Upper lobe of right lung (tissue), 1 donor: Measurements from ENCODE around the gene FGF8. TPM values are rescaled to one million over a fixed set of nuclear protein-coding genes. Genes with fewer than 3 reads are reported as not detected.
"Not testable (repeated sequence)": the region's sequence is repeated elsewhere in the genome, so short reads cannot be mapped to it uniquely, and the experiment has no call there.

Experiments
- ATAC-seq: fragments of 200-7000 bp; cut with Tn5 transposase; one replicate; pipeline ENCODE4 v1.9.1; 2020; ENCODE audit warnings: mild to moderate bottlenecking, moderate library complexity
- DNase-seq: peaks from one replicate; pipeline ENCODE4 v3.0.0-alpha.2; 2020
- H3K27ac ChIP-seq: fragments of 200-600 bp; one replicate; pipeline ENCODE4 v1.8.0; 2022
- H3K27me3 ChIP-seq: fragments of 200-600 bp; one replicate; pipeline ENCODE4 v1.8.0; 2022; ENCODE audit warnings: mild to moderate bottlenecking
- H3K36me3 ChIP-seq: fragments of 200-600 bp; one replicate; pipeline ENCODE4 v1.8.0; 2022
- H3K4me1 ChIP-seq: fragments of 200-600 bp; one replicate; pipeline ENCODE4 v1.8.0; 2022
- H3K4me3 ChIP-seq: fragments of 200-600 bp; one replicate; pipeline ENCODE4 v1.8.0; 2022; ENCODE audit warnings: mild to moderate bottlenecking
- H3K9me3 ChIP-seq: fragments of 200-600 bp; one replicate; pipeline ENCODE4 v1.8.0; 2022
- intact Hi-C: fragments of 100-400 bp; cut with DNase I; formaldehyde crosslinking; loops from one replicate; pipeline ENCODE4 v1.11.0; 2022
- total RNA-seq: library from RNA; stranded (reverse); fragmentation: NEBNext Ultra II Directional; extraction: Animal tissue kit (Norgen Biotek cat#: 25700); gene quantifications from one replicate; pipeline ENCODE4 v1.2.1, GENCODE V29; 2021
- TF ChIP-seq, protein P1 (sequence below): fragments of 200-600 bp; IDR thresholded peaks from one replicate; pipeline ENCODE4 v1.8.0; 2022; ENCODE audit warnings: antibody characterized with exemption
- donor health status: DM: no; HTN: yes; CAD: no; lungs with severe emphysema.

FGF8 gene
- total RNA-seq, 1 donor from 2014 or later: 1.2 TPM

DNA sequence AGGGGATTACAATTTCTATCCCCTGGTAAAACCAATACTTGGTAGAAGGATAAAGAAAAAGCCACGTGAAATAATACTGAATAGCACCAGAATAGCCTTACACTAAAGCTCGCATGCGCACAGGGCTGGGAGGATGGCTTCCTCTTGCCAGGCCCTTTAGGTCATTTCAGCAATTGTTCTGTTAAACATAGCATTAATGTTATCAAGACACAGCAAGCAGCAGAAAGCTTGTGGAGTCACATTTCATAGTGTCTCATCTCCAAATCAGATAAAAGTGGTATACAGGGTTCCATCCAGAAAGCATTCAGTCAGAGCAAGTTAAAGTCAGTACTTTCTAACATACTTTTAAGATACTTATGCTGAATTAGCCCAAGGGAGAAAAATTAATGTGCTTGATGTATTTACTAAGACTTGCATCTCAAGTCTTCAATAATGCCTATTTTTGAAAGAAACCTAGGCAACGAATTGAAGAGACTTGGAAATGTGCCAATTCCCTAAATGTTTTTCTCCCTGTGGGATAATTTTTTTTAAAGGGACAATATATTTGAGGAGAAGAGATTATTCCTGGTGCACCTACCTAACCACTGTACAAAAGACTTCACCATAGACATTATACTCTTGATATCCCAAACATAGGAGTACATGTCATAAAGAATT lies 21.6 kb upstream of the FGF8 start:
- Histone ChIP-seq H3K4me1 (no peaks in the 10 kb centered on the region), H3K27ac (no peak overlapping the region), H3K4me3 (no peak overlapping the region), H3K9me3 (no peaks in the 10 kb centered on the region), H3K27me3 (no peaks in the 10 kb centered on the region), H3K36me3 (peaks cover 100% of the 10 kb centered on the region)
- TF ChIP-seq, protein P1, sequence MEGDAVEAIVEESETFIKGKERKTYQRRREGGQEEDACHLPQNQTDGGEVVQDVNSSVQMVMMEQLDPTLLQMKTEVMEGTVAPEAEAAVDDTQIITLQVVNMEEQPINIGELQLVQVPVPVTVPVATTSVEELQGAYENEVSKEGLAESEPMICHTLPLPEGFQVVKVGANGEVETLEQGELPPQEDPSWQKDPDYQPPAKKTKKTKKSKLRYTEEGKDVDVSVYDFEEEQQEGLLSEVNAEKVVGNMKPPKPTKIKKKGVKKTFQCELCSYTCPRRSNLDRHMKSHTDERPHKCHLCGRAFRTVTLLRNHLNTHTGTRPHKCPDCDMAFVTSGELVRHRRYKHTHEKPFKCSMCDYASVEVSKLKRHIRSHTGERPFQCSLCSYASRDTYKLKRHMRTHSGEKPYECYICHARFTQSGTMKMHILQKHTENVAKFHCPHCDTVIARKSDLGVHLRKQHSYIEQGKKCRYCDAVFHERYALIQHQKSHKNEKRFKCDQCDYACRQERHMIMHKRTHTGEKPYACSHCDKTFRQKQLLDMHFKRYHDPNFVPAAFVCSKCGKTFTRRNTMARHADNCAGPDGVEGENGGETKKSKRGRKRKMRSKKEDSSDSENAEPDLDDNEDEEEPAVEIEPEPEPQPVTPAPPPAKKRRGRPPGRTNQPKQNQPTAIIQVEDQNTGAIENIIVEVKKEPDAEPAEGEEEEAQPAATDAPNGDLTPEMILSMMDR: no peak
- intact Hi-C loops: no loop called here
- DNase-seq (no peak), ATAC-seq (no peak)

DNA sequence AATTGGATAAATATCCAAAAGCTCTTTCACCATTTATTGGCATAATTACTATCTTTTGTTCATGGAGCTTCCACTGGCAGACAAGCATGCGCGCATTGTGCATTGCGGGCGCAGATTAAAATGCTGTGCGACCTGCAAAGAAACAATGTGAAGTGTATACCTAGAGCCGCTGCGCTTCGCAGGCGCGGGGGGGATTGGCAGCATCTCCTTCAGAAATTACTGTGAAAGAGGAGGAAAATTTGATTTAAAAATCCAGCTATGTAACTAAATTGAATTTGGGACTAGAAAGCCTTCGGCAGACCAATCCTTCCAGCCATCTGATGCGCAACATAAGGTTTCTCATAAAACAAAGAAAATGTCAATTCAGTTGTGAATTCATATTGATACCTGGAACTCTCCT lies 17.6 kb upstream of the FGF8 start:
- no peaks in the 10 kb centered on the region for H3K4me1 ChIP-seq
- H3K36me3 ChIP-seq: peaks cover 100% of the 10 kb centered on the region
- no peak overlapping the region for H3K27ac ChIP-seq
- H3K9me3 ChIP-seq: no peaks in the 10 kb centered on the region
- DNase-seq (no peak), ATAC-seq (no peak)
- TF ChIP-seq, protein P1: no peak
- no peaks in the 10 kb centered on the region for H3K27me3 ChIP-seq
- no peak overlapping the region for H3K4me3 ChIP-seq
- intact Hi-C loops: no loop called here

DNA sequence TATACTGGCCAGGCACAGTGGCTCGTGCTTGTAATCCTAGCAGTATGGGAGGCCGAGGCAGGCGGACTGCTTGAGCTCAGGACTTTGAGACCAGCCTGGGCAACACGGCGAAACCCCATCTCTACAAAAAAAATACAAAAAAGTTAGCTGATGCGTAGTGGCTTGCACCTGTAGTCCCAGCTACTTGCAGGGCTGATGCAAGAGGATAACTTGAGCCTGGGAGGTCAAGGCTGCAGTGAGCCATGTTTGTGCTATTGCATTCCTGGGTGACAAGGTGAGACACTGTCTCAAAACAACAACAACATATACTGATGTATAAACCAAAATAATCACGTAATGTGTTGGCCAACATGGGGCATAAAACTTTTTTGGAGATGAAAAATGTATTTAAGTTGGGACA lies 13.8 kb upstream of the FGF8 start:
- ATAC-seq: no peak
- DNase-seq: no peak
- no peaks in the 10 kb centered on the region for H3K4me1 ChIP-seq
- H3K4me3 ChIP-seq: no peak overlapping the region
- TF ChIP-seq, protein P1: no peak
- intact Hi-C loops: no loop called here
- H3K9me3 ChIP-seq: no peaks in the 10 kb centered on the region
- no peaks in the 10 kb centered on the region for H3K27me3 ChIP-seq
- H3K27ac ChIP-seq: no peak overlapping the region
- H3K36me3 ChIP-seq: peaks cover 100% of the 10 kb centered on the region

DNA sequence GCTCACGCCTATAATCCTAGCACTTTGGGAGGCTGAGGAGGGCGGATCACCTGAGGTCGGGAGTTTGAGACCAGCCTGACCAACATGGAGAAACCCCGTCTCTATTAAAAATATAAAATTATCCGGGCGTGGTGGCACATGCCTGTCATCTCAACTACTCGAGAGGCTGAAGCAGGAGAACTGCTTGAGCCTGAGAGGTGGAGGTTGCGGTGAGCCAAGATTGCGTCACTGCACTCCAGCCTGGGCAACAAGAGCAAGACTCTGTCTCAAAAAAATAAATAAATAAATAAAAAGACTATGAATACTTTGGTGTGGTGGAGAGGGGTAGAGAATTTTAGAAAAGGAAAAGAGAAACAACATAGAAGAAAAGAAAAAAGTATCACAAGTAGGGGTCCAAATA lies 13.3 kb upstream of the FGF8 start:
- H3K27me3 ChIP-seq, DNase-seq, H3K9me3 ChIP-seq, H3K27ac ChIP-seq, H3K4me1 ChIP-seq, H3K4me3 ChIP-seq, intact Hi-C loops: not testable (repeated sequence)
- peaks cover 99% of the 10 kb centered on the region for H3K36me3 ChIP-seq
- peak; percentile 53 for ATAC-seq

DNA sequence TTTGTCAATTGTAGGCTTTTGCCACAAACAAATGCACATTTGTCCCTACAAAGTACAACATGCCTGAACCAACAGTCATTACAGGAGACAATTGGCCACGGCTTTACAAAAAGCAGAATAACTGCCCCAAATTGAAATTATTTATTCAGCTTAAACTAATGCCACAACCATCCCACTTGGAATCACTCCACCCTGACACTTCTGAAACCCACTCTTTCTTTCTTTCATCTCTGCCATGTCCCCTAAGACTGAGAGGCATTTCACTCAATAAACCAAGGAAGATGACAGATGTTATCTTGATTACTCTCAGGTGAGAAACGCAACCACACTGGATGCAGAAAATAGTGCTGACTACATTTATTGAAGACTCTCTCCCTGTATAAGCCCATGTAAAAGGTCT lies 9.9 kb upstream of the FGF8 start:
- Histone ChIP-seq H3K4me3 (no peak overlapping the region), H3K9me3 (no peaks in the 10 kb centered on the region), H3K4me1 (peaks cover 18% of the 10 kb centered on the region), H3K27me3 (no peaks in the 10 kb centered on the region), H3K36me3 (peaks cover 70% of the 10 kb centered on the region), H3K27ac (no peak overlapping the region)
- intact Hi-C loops: no loop called here
- no peak for DNase-seq
- TF ChIP-seq, protein P1: no peak
- no peak for ATAC-seq

DNA sequence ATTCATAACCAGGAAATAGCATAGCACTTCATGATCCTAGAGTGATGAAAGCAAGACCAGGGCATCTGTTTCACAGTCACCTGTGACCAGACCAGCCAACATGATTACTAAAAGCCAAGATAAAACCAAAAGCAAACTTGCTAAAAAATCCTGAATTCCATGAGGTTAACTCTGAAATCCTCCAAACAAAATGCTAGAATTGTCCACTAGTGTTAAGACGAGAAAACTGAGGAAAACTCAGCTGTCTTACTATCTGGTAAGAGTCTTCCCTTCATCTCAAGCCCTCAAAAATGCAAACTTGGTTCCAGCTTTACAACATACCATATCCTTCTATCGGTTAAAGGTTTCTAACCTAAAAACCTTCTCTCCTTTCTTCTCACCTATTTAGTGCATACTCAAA lies 8.6 kb upstream of the FGF8 start:
- H3K9me3 ChIP-seq: no peaks in the 10 kb centered on the region
- peaks cover 57% of the 10 kb centered on the region for H3K36me3 ChIP-seq
- ATAC-seq (no peak), DNase-seq (no peak)
- H3K4me1 ChIP-seq: peaks cover 30% of the 10 kb centered on the region
- intact Hi-C loops: loop anchor here (5.0 kb wide), 1 partner anchor 182 kb away; no protein-coding TSS in a partner anchor
- H3K27me3 ChIP-seq: peaks cover under 1% of the 10 kb centered on the region
- no peak overlapping the region for H3K27ac ChIP-seq
- TF ChIP-seq, protein P1: no peak
- no peak overlapping the region for H3K4me3 ChIP-seq
